Ovary (tissue), 3 donors: ENCODE data around the gene CLIC5.
A peak's percentile ranks its signal among the peaks of the same experiment; 100 is the strongest.

Experiments
- EP300 ChIP-seq: sonication (generic); formaldehyde crosslinking; IDR thresholded peaks from one replicate; pipeline ENCODE4 v1.6.1; 2017; ENCODE audit warnings: antibody characterized with exemption
- POLR2A ChIP-seq: fragments of 450-650 bp; IDR thresholded peaks from one replicate; pipeline ENCODE4 v1.6.1; 2017; ENCODE audit warnings: antibody characterized with exemption, mild to moderate bottlenecking, moderate library complexity
- TF ChIP-seq, protein P1 (sequence below), 3 donors: fragments of 450-650 bp in 2 of 3; fragments of 200-600 bp in 1 of 3; IDR thresholded peaks; one replicate each; pipeline versions ENCODE4 v1.5.1 to v1.8.0; 2016 to 2022; ENCODE audit warnings: antibody characterized with exemption in 3 of 3, mild to moderate bottlenecking in 1 of 3
- donor health status: DM: no; HTN: no; CAD: no.

DNA sequence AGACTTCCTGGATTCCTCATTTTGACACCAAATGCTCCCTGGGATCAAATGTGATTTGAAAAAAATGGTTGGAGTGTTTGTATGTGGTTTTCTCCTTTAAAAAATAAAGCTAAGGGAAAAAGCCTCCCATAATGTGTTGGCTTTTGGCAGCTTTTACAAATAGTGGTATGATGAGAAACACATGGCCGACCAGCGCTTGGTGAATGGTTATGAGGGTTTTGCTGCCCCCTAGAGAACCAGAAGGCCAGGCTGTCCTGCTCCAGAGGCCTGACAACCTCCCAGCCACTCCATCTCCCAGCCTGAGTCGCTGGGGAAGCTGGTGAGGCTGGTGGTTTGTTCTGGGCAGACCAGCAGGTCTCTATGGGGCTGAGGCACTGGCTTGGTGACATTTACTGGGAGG lies 69.3 kb downstream of the CLIC5 start:
- TF ChIP-seq, protein P1, sequence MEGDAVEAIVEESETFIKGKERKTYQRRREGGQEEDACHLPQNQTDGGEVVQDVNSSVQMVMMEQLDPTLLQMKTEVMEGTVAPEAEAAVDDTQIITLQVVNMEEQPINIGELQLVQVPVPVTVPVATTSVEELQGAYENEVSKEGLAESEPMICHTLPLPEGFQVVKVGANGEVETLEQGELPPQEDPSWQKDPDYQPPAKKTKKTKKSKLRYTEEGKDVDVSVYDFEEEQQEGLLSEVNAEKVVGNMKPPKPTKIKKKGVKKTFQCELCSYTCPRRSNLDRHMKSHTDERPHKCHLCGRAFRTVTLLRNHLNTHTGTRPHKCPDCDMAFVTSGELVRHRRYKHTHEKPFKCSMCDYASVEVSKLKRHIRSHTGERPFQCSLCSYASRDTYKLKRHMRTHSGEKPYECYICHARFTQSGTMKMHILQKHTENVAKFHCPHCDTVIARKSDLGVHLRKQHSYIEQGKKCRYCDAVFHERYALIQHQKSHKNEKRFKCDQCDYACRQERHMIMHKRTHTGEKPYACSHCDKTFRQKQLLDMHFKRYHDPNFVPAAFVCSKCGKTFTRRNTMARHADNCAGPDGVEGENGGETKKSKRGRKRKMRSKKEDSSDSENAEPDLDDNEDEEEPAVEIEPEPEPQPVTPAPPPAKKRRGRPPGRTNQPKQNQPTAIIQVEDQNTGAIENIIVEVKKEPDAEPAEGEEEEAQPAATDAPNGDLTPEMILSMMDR (IDR thresholded peaks at IDR 0.05): peak in 1 of 3 donors; percentile 24
- TF ChIP-seq POLR2A (no peak), EP300 (no peak)
